GM12874 (cell line): ENCODE results near the gene LAMP1.

Experiments used
- CTCF ChIP-seq: IDR thresholded peaks from 2 replicates; pipeline ENCODE4 v1.5.1; 2011; ENCODE audit warnings: low read depth, mild to moderate bottlenecking, control low read depth, low read length, moderate library complexity; ENCODE audit not compliant: insufficient read depth

LAMP1 gene

GRCh38 chr13:113291129-113291528 lies 5.9 kb upstream of the LAMP1 start:
- TF ChIP-seq CTCF: no peak

- TF ChIP-seq CTCF: no peak
Observed at GRCh38 chr13:113292021-113292862, 4.8 kb upstream of the LAMP1 start.

GRCh38 chr13:113293686-113294085 lies 3.4 kb upstream of the LAMP1 start:
- no peak for TF ChIP-seq CTCF

GRCh38 chr13:113295776-113296175 lies 1.3 kb upstream of the LAMP1 start:
- no peak for TF ChIP-seq CTCF

GRCh38 chr13:113297370-113298042 lies 467 bp downstream of the LAMP1 start:
- no peak for TF ChIP-seq CTCF

GRCh38 chr13:113298043-113298945 lies 1.3 kb downstream of the LAMP1 start:
- no peak for TF ChIP-seq CTCF

GRCh38 chr13:113299951-113300350 lies 2.9 kb downstream of the LAMP1 start:
- TF ChIP-seq CTCF: no peak
